ENCODE data around the gene CHAC1.

Gene CHAC1

DNA sequence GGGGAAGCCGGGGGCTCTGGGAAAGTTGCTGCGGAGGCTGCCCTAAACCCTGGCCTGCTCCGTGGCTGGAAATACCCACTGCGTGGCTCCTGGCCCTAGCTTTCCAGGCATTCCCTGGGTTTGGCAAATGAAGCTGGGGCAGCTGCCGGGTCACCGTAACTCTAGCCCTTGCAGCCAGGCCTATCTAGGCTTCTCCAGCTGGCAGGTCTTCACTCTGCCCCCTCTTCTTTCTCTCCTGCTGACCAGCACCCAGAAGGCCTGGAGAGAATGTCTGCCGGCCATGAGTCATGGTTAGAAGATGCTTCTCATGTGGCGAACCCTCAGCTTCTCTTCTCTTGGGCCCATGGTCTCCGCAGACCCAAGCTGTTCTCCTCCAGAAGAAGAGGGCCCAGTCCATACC, 29.7 kb upstream of the CHAC1 start:
- no peak for DNase-seq (ENCODE audit: low read depth, low spot score)

- no peak for DNase-seq (ENCODE audit: low read depth, low spot score)
These were observed 27.8 kb upstream of the CHAC1 start for GRCh38 chr15:40925495-40925862.

GRCh38 chr15:40925863-40926658, 27.2 kb upstream of the CHAC1 start:
- no peak for DNase-seq (ENCODE audit: low read depth, low spot score)

- DNase-seq (ENCODE audit: low read depth, low spot score): no peak
These were observed 26.4 kb upstream of the CHAC1 start for GRCh38 chr15:40926659-40927494.

DNA sequence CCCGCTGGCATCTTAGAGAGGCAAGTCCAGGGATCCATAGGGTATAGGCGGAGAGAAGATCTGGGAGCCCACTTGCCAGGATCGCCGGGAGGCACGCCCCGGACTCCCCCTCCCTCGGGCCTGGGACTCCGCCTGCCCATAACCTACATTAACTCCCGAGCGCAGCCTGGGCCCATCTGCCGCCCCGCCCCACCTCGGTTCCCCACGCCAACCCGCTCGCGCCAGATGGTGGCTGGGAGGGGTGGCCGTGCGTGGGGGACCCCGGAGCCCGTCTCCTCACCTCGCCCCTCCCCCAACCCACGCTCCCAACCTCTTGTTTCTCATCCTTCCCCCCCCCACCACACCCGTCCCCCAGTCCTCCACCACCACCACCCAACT, 25.8 kb upstream of the CHAC1 start:
- no peak for DNase-seq (ENCODE audit: low read depth, low spot score)

- no peak for DNase-seq (ENCODE audit: low read depth, low spot score)
These were observed 25.1 kb upstream of the CHAC1 start for GRCh38 chr15:40927873-40928806.

GRCh38 chr15:40928821-40929659, 24.2 kb upstream of the CHAC1 start, which contains the start of gene DLL4:
Gene DLL4 (plus strand): TSS chr15:40929340. CDS start chr15:40929669, 329 bp downstream.
- no peak for DNase-seq (ENCODE audit: low read depth, low spot score)

GRCh38 chr15:40929660-40930429, 23.4 kb upstream of the CHAC1 start:
- no peak for DNase-seq (ENCODE audit: low read depth, low spot score)

DNA sequence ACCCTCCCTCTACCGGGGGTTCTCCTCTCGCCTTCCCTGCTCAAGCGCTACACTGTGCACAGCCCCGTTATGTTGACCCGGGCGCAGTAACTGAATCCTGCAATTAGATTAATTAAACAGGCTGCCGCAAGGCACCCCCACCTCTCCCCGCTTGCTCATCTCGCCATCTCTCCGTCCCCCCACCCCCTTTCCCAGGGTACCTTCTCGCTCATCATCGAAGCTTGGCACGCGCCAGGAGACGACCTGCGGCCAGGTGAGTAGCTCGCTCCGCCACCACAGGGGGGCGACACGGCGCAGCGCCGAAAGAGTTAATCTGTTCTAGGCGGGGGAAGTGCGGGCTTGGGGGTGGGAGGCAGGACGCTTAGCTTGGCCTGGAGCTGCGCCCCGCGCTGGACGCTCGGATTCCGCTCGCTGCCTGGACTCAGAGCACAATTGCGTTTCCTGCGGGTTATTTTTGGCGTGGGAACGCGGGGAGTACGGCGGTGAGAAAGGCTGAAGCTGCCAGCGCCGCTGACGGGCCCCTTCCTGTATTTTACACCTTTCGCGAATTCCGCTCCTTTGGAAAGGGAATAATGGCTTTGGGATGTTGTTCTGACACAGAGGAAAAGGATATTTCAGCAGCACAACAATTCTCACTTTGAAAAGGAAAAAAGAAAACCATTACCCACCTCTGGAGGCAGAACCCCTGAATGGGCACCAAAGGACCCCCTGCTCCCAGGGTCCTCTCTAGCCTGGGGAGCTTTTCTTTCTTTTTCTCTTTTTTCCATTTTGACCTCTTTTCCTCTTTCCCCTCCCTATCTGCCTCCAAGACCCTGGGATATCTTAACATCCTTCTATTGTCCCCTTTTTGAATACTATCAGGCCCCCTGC, 22.6 kb upstream of the CHAC1 start:
- no peak for DNase-seq (ENCODE audit: low read depth, low spot score)

DNA sequence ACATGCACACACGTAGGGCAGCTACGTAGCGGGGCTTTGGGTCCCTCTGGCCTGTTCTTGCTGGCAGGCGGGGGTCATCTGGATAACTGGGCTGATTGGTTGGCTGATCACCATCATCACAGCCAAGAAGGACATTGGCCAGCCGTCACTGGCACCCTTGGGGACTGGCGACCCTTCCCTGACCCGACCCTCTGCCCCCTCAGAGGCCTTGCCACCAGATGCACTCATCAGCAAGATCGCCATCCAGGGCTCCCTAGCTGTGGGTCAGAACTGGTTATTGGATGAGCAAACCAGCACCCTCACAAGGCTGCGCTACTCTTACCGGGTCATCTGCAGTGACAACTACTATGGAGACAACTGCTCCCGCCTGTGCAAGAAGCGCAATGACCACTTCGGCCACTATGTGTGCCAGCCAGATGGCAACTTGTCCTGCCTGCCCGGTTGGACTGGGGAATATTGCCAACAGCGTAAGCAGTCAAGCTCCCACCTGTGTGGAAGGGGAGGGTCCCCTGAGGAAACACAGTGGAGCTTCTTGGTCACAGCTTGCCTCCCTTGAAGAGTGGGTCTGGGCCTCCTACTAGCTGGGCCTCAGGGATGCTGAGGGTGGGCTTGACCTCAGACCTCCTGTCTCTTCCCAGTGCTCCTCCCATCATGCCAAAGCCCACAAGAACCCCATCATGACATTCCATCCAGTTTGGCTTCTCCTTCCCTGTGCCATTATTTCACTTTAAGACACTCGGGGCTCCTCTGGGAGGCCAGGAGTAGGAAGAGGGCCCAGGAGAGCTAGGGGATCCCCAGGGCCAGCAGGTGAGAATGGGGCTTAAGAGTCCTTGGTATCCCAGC, 21.8 kb upstream of the CHAC1 start:
- no peak for DNase-seq (ENCODE audit: low read depth, low spot score)

- no peak for DNase-seq (ENCODE audit: low read depth, low spot score)
These were observed 21.1 kb upstream of the CHAC1 start for GRCh38 chr15:40932156-40932555.

GRCh38 chr15:40932649-40933516, 20.4 kb upstream of the CHAC1 start:
- no peak for DNase-seq (ENCODE audit: low read depth, low spot score)

DNA sequence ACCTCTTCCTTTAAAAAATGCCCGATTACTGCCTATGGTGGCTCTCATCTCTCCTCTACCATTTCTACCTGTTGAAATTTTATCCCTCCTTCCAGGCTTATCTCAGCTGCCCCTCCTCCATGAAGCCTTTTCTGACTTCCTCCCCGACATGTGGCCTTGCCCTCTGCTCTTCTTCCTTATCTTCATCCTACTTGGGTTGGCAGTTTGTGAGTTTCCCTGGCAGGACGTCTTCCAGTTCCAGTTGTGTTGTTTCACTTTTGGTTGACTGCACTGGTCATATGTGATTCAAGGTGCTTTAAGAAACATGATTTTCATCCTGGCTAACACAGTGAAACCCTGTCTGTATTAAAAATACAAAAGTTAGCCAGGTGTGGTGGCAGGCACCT, 19.8 kb upstream of the CHAC1 start:
- DNase-seq (ENCODE audit: low read depth, low spot score): no peak

DNA sequence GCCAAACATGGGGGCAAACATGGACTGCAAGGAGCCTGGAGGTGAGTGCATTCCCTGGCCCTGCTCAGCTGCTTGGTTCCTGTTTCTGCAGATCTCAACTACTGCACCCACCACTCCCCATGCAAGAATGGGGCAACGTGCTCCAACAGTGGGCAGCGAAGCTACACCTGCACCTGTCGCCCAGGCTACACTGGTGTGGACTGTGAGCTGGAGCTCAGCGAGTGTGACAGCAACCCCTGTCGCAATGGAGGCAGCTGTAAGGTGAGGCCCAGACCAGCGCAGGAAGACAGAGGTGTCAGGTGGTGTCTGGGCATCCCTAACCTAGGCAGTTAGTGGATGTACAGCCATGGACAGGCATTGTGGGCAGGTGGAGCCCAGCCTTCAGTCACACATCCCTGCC, 18.8 kb upstream of the CHAC1 start:
- no peak for DNase-seq (ENCODE audit: low read depth, low spot score)

GRCh38 chr15:40936234-40936708, 17.0 kb upstream of the CHAC1 start:
- DNase-seq (ENCODE audit: low read depth, low spot score): no peak

GRCh38 chr15:40936709-40937666, 16.3 kb upstream of the CHAC1 start:
- no peak for DNase-seq (ENCODE audit: low read depth, low spot score)

Measured in activated CD4-positive, CD25-positive, alpha-beta regulatory T cell treated with anti-CD3 and anti-CD28 coated beads, Interleukin-2, amount 50 U/mL, for 16 hours (primary cell).